Retinal pigment epithelial cell (primary cell): ENCODE data around the gene RUVBL1.

ENCODE experiments used
- DNase-seq: peaks from one replicate; pipeline ENCODE4 v3.0.0-alpha.2; 2010; ENCODE audit warnings: low read depth
- H3K4me3 ChIP-seq: 2 replicates; pipeline ENCODE4 v1.5.1; 2011; ENCODE audit warnings: mild to moderate bottlenecking, low read length, control low read depth, moderate library complexity
- TF ChIP-seq, protein P1 (sequence below): conservative IDR thresholded peaks from 2 replicates; pipeline ENCODE4 v1.5.1; 2011; ENCODE audit warnings: low read depth, low read length, control low read depth, inconsistent platforms

The RUVBL1 gene

DNA sequence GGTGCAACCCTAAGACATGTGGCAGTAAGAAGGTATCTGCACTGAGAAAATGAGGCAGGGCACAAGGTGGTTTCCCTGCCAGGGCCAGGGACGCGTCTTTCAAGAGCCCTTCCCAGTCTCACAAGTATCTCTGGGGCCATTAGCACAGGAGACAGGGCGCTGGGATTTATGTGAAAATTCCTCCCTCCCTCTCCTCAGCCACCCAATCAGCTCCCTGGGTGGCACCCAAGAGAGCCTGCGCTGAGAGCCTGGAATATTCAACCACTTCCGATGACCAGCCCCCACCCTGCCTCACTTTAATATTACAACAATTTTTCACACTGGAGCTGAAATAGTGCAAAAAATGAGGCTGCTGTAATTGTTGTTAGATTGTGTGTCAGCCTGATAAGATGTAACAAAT is 45.3 kb downstream of the RUVBL1 start:
- TF ChIP-seq, protein P1, sequence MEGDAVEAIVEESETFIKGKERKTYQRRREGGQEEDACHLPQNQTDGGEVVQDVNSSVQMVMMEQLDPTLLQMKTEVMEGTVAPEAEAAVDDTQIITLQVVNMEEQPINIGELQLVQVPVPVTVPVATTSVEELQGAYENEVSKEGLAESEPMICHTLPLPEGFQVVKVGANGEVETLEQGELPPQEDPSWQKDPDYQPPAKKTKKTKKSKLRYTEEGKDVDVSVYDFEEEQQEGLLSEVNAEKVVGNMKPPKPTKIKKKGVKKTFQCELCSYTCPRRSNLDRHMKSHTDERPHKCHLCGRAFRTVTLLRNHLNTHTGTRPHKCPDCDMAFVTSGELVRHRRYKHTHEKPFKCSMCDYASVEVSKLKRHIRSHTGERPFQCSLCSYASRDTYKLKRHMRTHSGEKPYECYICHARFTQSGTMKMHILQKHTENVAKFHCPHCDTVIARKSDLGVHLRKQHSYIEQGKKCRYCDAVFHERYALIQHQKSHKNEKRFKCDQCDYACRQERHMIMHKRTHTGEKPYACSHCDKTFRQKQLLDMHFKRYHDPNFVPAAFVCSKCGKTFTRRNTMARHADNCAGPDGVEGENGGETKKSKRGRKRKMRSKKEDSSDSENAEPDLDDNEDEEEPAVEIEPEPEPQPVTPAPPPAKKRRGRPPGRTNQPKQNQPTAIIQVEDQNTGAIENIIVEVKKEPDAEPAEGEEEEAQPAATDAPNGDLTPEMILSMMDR: no peak
- H3K4me3 ChIP-seq: no peak overlapping the region
- DNase-seq: no peak

DNA sequence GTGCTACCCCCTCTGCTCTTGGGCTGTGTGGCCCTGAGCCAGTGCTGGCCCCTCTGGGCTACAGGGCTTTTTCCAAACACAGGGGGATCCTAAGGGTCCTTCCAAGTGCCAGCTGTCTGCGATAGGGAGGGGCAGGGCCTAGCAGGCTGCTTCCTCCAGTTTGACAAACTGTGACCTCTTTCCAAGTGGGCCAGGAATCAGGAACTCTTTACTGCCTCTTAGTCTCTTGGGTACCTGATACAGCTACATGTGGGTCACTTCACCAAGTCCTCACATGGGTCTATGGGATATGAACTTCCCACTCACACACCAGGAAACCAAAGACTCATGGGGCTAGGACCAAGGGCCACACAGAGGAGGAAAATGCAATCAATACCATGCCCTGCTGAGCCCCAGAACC is 45.9 kb downstream of the RUVBL1 start:
- H3K4me3 ChIP-seq: no peak overlapping the region
- TF ChIP-seq, protein P1: no peak
- DNase-seq: no peak

DNA sequence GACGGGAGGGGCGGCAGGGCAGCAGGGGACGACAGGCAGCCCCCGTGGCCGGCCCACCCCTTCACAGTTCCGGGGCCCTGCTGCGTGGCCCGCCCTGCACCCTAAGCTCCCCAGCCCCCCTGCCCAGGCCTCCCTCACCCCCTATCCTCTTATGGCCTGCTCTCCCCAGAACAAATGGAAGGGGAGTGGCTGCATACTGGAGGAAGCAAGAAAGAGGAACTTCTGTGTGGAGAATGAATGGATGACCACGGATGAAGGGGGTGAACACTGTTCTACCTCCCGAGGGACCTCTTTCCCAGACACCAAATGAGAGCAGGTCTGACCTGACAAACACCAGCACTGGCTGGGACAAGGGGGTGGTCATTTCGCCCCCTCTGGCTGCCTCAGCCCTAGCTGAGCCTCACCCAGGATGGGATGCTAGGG is 46.4 kb downstream of the RUVBL1 start:
- DNase-seq: no peak

GRCh38 chr3:128076483-128077201 is 47.0 kb downstream of the RUVBL1 start:
- peak overlapping the region; percentile 41 for H3K4me3 ChIP-seq
- no peak for DNase-seq
- TF ChIP-seq, protein P1: no peak

More for the DNA sequence above, 46.4 kb downstream of the RUVBL1 start:
- TF ChIP-seq, protein P1: no peak
- peak overlapping the region; percentile 25 for H3K4me3 ChIP-seq

- DNase-seq: peak; percentile 31
- TF ChIP-seq, protein P1: peak; percentile 80
- H3K4me3 ChIP-seq: peak overlapping the region; percentile 41
Observed at GRCh38 chr3:128075522-128076482, 47.8 kb downstream of the RUVBL1 start.

DNA sequence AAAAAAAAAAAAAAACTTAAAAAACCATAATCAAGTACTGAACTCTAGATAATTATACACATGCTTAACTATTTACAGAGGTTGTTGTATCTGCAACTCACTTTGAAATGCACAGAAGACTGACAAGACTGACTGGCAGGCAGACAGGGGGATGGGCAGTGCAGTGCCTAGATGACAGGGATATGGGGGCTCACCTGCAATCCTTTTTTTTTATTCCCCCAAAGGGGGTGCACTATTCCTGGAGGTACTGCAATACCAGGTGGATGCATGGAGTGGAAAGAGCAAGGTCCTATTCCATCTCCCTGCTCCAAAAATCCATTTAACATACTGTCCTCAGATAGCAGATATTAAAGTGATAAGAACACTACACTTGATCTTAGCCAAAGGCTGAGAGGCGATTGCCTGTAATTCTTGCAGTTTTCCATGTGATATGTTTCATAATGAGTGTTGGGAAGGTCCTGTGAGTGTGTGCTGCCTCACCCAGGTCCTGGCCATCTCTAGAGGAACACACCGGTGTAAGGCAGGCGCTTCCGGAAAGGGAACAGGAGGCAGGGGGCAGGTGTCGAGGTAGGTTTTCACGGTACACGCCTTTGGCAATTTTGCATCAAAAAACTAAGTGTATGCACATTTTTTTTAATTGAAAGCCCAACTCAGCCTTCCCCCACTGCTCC is 48.6 kb downstream of the RUVBL1 start:
- TF ChIP-seq, protein P1: no peak
- H3K4me3 ChIP-seq: peak overlapping the region; percentile 38
- DNase-seq: no peak
